HEK293T (cell line): ENCODE measurements around the gene RNF181.

Experiments
- CTBP1 ChIP-seq: fragments of 450-650 bp; IDR thresholded peaks from 2 replicates; pipeline ENCODE4 v1.6.1; 2016; ENCODE audit warnings: borderline replicate concordance
- ELF4 ChIP-seq: fragments of 450-650 bp; IDR thresholded peaks from 2 replicates; pipeline ENCODE4 v1.6.1; 2017; ENCODE audit warnings: antibody characterized with exemption
- FOXA1 ChIP-seq: fragments of 450-650 bp; IDR thresholded peaks from 2 replicates; pipeline ENCODE4 v1.6.1; 2016; ENCODE audit warnings: mild to moderate bottlenecking
- FOXK2 ChIP-seq: fragments of 450-650 bp; IDR thresholded peaks from 2 replicates; pipeline ENCODE4 v1.6.1; 2016; ENCODE audit warnings: mild to moderate bottlenecking
- FOXM1 ChIP-seq: fragments of 450-650 bp; IDR thresholded peaks from 2 replicates; pipeline ENCODE4 v1.6.1; 2017; ENCODE audit warnings: mild to moderate bottlenecking, borderline replicate concordance
- HDGF ChIP-seq: fragments of 450-650 bp; IDR thresholded peaks from 2 replicates; pipeline ENCODE4 v1.6.1; 2017; ENCODE audit warnings: antibody characterized with exemption, borderline replicate concordance
- LEF1 ChIP-seq: fragments of 450-650 bp; IDR thresholded peaks from 2 replicates; pipeline ENCODE4 v1.6.1; 2017; ENCODE audit warnings: mild to moderate bottlenecking, borderline replicate concordance
- NFRKB ChIP-seq: fragments of 450-650 bp; IDR thresholded peaks from 2 replicates; pipeline ENCODE4 v1.6.1; 2016; ENCODE audit warnings: mild to moderate bottlenecking, moderate library complexity
- SP1 ChIP-seq: fragments of 450-650 bp; IDR thresholded peaks from 2 replicates; pipeline ENCODE4 v1.6.1; 2017
- SUZ12 ChIP-seq: fragments of 450-650 bp; IDR thresholded peaks from 2 replicates; pipeline ENCODE4 v1.6.1; 2016; ENCODE audit warnings: mild to moderate bottlenecking
- TARDBP ChIP-seq: fragments of 450-650 bp; IDR thresholded peaks from 2 replicates; pipeline ENCODE4 v1.6.1; 2016
- ZNF384 ChIP-seq: fragments of 450-650 bp; IDR thresholded peaks from 2 replicates; pipeline ENCODE4 v1.6.1; 2016
- TF ChIP-seq, protein P1 (sequence below): fragments of 450-650 bp; IDR thresholded peaks from 2 replicates; pipeline ENCODE4 v1.6.1; 2016

DNA sequence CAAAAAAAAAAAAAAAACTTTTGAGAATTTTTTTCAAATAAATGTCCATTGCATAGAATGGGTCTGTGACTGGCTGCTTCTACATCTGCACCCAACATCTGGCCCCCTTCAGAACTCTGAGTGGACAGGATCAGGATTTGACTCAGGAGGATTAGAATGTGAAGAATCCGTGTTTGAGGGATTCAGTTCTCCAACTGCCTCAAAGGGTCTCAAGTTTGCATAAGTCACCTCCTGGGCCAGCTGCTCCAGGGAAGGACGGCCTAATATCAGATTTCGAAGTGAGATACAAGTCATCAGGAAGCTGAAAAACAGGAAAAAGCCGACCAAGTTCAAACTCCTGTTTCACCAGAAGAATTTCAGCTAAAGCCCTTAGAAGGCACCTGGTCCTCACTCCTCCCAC lies 45.7 kb upstream of the RNF181 start:
- TF ChIP-seq ELF4 (no peak), FOXK2 (no peak), SP1 (no peak), FOXA1 (no peak), CTBP1 (no peak), SUZ12 (no peak), NFRKB (no peak), TARDBP (no peak), FOXM1 (no peak), HDGF (no peak), ZNF384 (no peak), LEF1 (no peak)
- TF ChIP-seq, protein P1, sequence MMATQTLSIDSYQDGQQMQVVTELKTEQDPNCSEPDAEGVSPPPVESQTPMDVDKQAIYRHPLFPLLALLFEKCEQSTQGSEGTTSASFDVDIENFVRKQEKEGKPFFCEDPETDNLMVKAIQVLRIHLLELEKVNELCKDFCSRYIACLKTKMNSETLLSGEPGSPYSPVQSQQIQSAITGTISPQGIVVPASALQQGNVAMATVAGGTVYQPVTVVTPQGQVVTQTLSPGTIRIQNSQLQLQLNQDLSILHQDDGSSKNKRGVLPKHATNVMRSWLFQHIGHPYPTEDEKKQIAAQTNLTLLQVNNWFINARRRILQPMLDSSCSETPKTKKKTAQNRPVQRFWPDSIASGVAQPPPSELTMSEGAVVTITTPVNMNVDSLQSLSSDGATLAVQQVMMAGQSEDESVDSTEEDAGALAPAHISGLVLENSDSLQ: no peak
